Stimulated activated CD4-positive, alpha-beta T cell treated with anti-CD3 and anti-CD28 coated beads, TNF-alpha, amount 100 ng/mL, for 48 hours (primary cell): ENCODE results near the gene H3-3A.
"Not testable (repeated sequence)": the region's sequence is repeated elsewhere in the genome, so short reads cannot be mapped to it uniquely, and the experiment has no call there.

Experiments used
- DNase-seq, 3 donors: peaks; one replicate each; pipeline ENCODE4 v3.0.0-alpha.2; 2020; ENCODE audit warnings: low read depth in 3 of 3

Gene H3-3A

GRCh38 chr1:226085675-226086285, 23.3 kb downstream of the H3-3A start:
- no peak for DNase-seq

GRCh38 chr1:226086776-226087175, 24.3 kb downstream of the H3-3A start:
- no peak for DNase-seq

GRCh38 chr1:226091461-226091860, 28.9 kb downstream of the H3-3A start:
- DNase-seq = no peak

GRCh38 chr1:226092048-226092820, 29.7 kb downstream of the H3-3A start:
- DNase-seq = not testable (repeated sequence)

GRCh38 chr1:226092965-226093364, 30.4 kb downstream of the H3-3A start:
- no peak for DNase-seq

- no peak for DNase-seq
Observed at GRCh38 chr1:226093621-226094020, 31.1 kb downstream of the H3-3A start.

GRCh38 chr1:226094451-226094850, 31.9 kb downstream of the H3-3A start:
- DNase-seq = no peak

- no peak for DNase-seq
Observed at GRCh38 chr1:226095286-226095685, 32.8 kb downstream of the H3-3A start.

- no peak for DNase-seq
Observed at GRCh38 chr1:226097866-226098625, 35.5 kb downstream of the H3-3A start.

GRCh38 chr1:226098870-226099835, 36.6 kb downstream of the H3-3A start:
- DNase-seq = no peak

- DNase-seq = no peak
Observed at GRCh38 chr1:226100436-226101391, 38.2 kb downstream of the H3-3A start.

- no peak for DNase-seq
Observed at GRCh38 chr1:226104671-226105121, 42.2 kb downstream of the H3-3A start.

GRCh38 chr1:226107471-226108460, 45.2 kb downstream of the H3-3A start:
- no peak for DNase-seq

GRCh38 chr1:226108935-226109828, 46.7 kb downstream of the H3-3A start:
- no peak for DNase-seq

GRCh38 chr1:226109829-226110248, 47.3 kb downstream of the H3-3A start:
- DNase-seq = peak; percentile 67 to 80 (median 69)

- DNase-seq = peak; percentile 36 to 60 (median 47)
Observed at GRCh38 chr1:226110249-226111097, 48.0 kb downstream of the H3-3A start.
